IMR-90 (cell line): ENCODE results near the gene IST1. TPM values are rescaled to one million over a fixed set of nuclear protein-coding genes. Genes with fewer than 3 reads are reported as not detected.
"Not testable (repeated sequence)": the region's sequence is repeated elsewhere in the genome, so short reads cannot be mapped to it uniquely, and the experiment has no call there.

ENCODE experiments used
- ATAC-seq: fragments of 200-7000 bp; cut with Tn5 transposase; 2 replicates; pipeline ENCODE4 v1.9.1; 2020; ENCODE audit warnings: low read depth, mild to moderate bottlenecking, moderate library complexity
- BruUV-seq: library from RNA; stranded (reverse); fragments of 400-500 nt; replicated peaks from 2 replicates; lab custom pipeline; 2021; lab: Mats Ljungman, UMichigan
- CTCF ChIA-PET: fragments of 300-600 bp; formaldehyde crosslinking; extraction: SDS; loops from one replicate; lab custom pipeline; 2021; ENCODE audit warnings: antibody characterized with exemption; lab: Yijun Ruan, JAX
- POLR2A ChIA-PET: fragments of 300-600 bp; sonication (Branson Sonifier 250); formaldehyde crosslinking; loops from one replicate; lab custom pipeline; 2022; ENCODE audit warnings: antibody characterized with exemption; ENCODE audit not compliant: unreplicated experiment; lab: Charles Lee
- DNase-seq: peaks from one replicate; pipeline ENCODE4 v3.0.0; 2013
- H2AFZ ChIP-seq: replicated peaks from 2 replicates; pipeline ENCODE3; 2013; ENCODE audit warnings: low read length, mild to moderate bottlenecking; ENCODE audit not compliant: poor library complexity
- H2AK5ac ChIP-seq: 2 replicates; pipeline ENCODE4 v1.6.1; 2013; ENCODE audit warnings: low read depth, low read length, inconsistent platforms
- H2AK9ac ChIP-seq: replicated peaks from 2 replicates; pipeline ENCODE3; 2013; ENCODE audit warnings: mild to moderate bottlenecking, low read depth, low read length, moderate library complexity; ENCODE audit not compliant: poor library complexity
- H2BK120ac ChIP-seq: 2 replicates; pipeline ENCODE4 v1.6.1; 2013; ENCODE audit warnings: low read depth, low read length, inconsistent platforms
- H2BK15ac ChIP-seq: 3 replicates; pipeline ENCODE4 v1.6.1; 2013; ENCODE audit warnings: low read depth, low read length, inconsistent platforms
- H2BK20ac ChIP-seq: 2 replicates; pipeline ENCODE4 v1.6.1; 2013; ENCODE audit warnings: low read depth, mild to moderate bottlenecking, inconsistent platforms, low read length, moderate library complexity
- H2BK5ac ChIP-seq: 2 replicates; pipeline ENCODE4 v1.6.1; 2013; ENCODE audit warnings: mild to moderate bottlenecking, low read depth, low read length, inconsistent platforms; ENCODE audit not compliant: poor library complexity, severe bottlenecking
- H3K14ac ChIP-seq: replicated peaks from 2 replicates; pipeline ENCODE4 v1.6.1; 2013; ENCODE audit warnings: low read depth, low read length, inconsistent platforms
- H3K18ac ChIP-seq: 2 replicates; pipeline ENCODE4 v1.6.1; 2013; ENCODE audit warnings: low read depth, low read length, control low read depth
- H3K23ac ChIP-seq: 2 replicates; pipeline ENCODE4 v1.6.1; 2013; ENCODE audit warnings: low read depth, low read length, inconsistent platforms
- H3K27ac ChIP-seq: 2 replicates; pipeline ENCODE4 v1.5.1; 2013; ENCODE audit warnings: mild to moderate bottlenecking, control low read depth, low read length; ENCODE audit not compliant: insufficient read depth
- H3K27me3 ChIP-seq: 2 replicates; pipeline ENCODE4 v1.6.1; 2013; ENCODE audit warnings: low read length; ENCODE audit not compliant: control insufficient read depth, insufficient read depth
- H3K36me3 ChIP-seq: 2 replicates; pipeline ENCODE4 v1.6.1; 2013; ENCODE audit warnings: low read length, mixed read lengths; ENCODE audit not compliant: control insufficient read depth, insufficient read depth
- H3K4ac ChIP-seq: 2 replicates; pipeline ENCODE4 v1.6.1; 2013; ENCODE audit warnings: low read depth, low read length, inconsistent platforms
- H3K4me1 ChIP-seq: 2 replicates; pipeline ENCODE4 v1.6.1; 2013; ENCODE audit warnings: low read length, mixed read lengths; ENCODE audit not compliant: control insufficient read depth, insufficient read depth
- H3K4me2 ChIP-seq: 2 replicates; pipeline ENCODE4 v1.6.1; 2013; ENCODE audit warnings: low read depth, mild to moderate bottlenecking, control low read depth, low read length, moderate library complexity
- H3K4me3 ChIP-seq: 2 replicates; pipeline ENCODE4 v1.5.1; 2013; ENCODE audit warnings: low read depth, mild to moderate bottlenecking, control low read depth, low read length, moderate library complexity; ENCODE audit not compliant: insufficient read depth
- H3K56ac ChIP-seq: 2 replicates; pipeline ENCODE4 v1.6.1; 2013; ENCODE audit warnings: low read length, inconsistent platforms; ENCODE audit not compliant: insufficient read depth; ENCODE audit errors: extremely low read depth
- H3K79me1 ChIP-seq, 2 experiments: 2 replicates each; pipeline ENCODE4 v1.6.1; 2013; ENCODE audit warnings: low read length in 2 of 2, inconsistent platforms in 1 of 2, low read depth in 1 of 2
- H3K9ac ChIP-seq: 2 replicates; pipeline ENCODE4 v1.6.1; 2013; ENCODE audit warnings: low read depth, low read length, control low read depth
- H3K9me1 ChIP-seq: 2 replicates; pipeline ENCODE4 v1.6.1; 2013; ENCODE audit warnings: low read length, inconsistent platforms; ENCODE audit not compliant: insufficient read depth
- H3K9me3 ChIP-seq: 2 replicates; pipeline ENCODE4 v1.6.1; 2013; ENCODE audit warnings: low read length; ENCODE audit not compliant: control insufficient read depth, insufficient read depth
- H4K20me1 ChIP-seq: 2 replicates; pipeline ENCODE4 v1.6.1; 2013; ENCODE audit warnings: low read length, inconsistent platforms; ENCODE audit not compliant: insufficient read depth
- H4K5ac ChIP-seq: 2 replicates; pipeline ENCODE4 v1.6.1; 2013; ENCODE audit warnings: mild to moderate bottlenecking, low read depth, low read length, control low read depth
- H4K8ac ChIP-seq, 2 experiments: 2 replicates each; pipeline ENCODE4 v1.6.1; 2013; ENCODE audit warnings: low read depth in 2 of 2, low read length in 2 of 2, control low read depth in 1 of 2, inconsistent platforms in 1 of 2
- H4K91ac ChIP-seq: 2 replicates; pipeline ENCODE4 v1.6.1; 2013; ENCODE audit warnings: low read depth, low read length, inconsistent platforms; ENCODE audit not compliant: insufficient read depth
- WGBS, 2 experiments: methylation state at CpG; one replicate each; pipeline versions ENCODE4 v1.1.5 to v1.1.7; 2013; ENCODE audit warnings: missing lambda C conversion rate in 2 of 2; ENCODE audit not compliant: insufficient read length in 1 of 2; ENCODE audit errors: extremely low coverage in 2 of 2; 5-methylcytosine and 5-hydroxymethylcytosine counted together
- dilution Hi-C: fragments of 300-500 bp; cut with HindIII; formaldehyde crosslinking; loops from one replicate; pipeline ENCODE4 v1.14.3; 2018; ENCODE audit warnings: low sequenced_read_pairs; ENCODE audit not compliant: unreplicated experiment
- in situ Hi-C: fragments of 300-500 bp; cut with MboI; formaldehyde crosslinking; loops from 3 replicates; pipeline ENCODE4 v1.14.3; 2019; ENCODE audit warnings: low sequenced_read_pairs, inconsistent platforms, mixed read lengths
- intact Hi-C: fragments of 100-400 bp; cut with micrococcal nuclease; formaldehyde crosslinking; loops from 2 replicates; pipeline ENCODE4 v1.10.0; 2022
- polyA plus RNA-seq, 3 experiments: library from polyadenylated mRNA; depleted of rRNA; stranded (reverse); fragments of >200 nt; gene quantifications; 2 replicates each; pipeline ENCODE4 v1.2.3, GENCODE V29; 2012; ENCODE audit warnings: low replicate concordance in 1 of 3
- total RNA-seq: library from RNA; depleted of rRNA; stranded (reverse); fragments of >200 nt; gene quantifications from 2 replicates; pipeline ENCODE4 v1.2.3, GENCODE V29; 2012

Gene IST1
- total and polyA plus RNA-seq, 2 of the 4 experiments (the other 2 are of a cell fraction) = 134 to 186 TPM

- POLR2A ChIA-PET = interaction anchor here (0.6 kb wide), 1 partner anchor 11 kb away, joined by 9 read pairs; no protein-coding TSS in a partner anchor
- Histone ChIP-seq H3K79me1 (peaks cover 0 to 30% of the 10 kb centered on the region in 2 experiments; a peak in 2 of 4 replicates), H4K20me1 (peaks cover 94% of the 10 kb centered on the region)
- H2AK9ac ChIP-seq, H4K8ac ChIP-seq, CTCF ChIA-PET, H3K9me1 ChIP-seq, dilution Hi-C loops, H3K27me3 ChIP-seq, H3K4ac ChIP-seq, H3K27ac ChIP-seq, H3K9me3 ChIP-seq, H3K14ac ChIP-seq, H2BK5ac ChIP-seq, intact Hi-C loops, H2BK20ac ChIP-seq, in situ Hi-C loops, H3K18ac ChIP-seq, H3K4me2 ChIP-seq, H3K56ac ChIP-seq, H3K4me1 ChIP-seq, H2AK5ac ChIP-seq, H4K5ac ChIP-seq, H2AFZ ChIP-seq, H3K4me3 ChIP-seq, H2BK15ac ChIP-seq, DNase-seq, H3K36me3 ChIP-seq, H4K91ac ChIP-seq, ATAC-seq, BruUV-seq, H2BK120ac ChIP-seq, H3K23ac ChIP-seq, H3K9ac ChIP-seq: not testable (repeated sequence)
- no CpG with 5 or more reads among the region's 6 CpGs for WGBS, 2 experiments
These were observed 10.4 kb downstream of the IST1 start for GRCh38 chr16:71905765-71906164.
